ENCODE results near the gene UBE2J2. TPM values are rescaled to one million over a fixed set of nuclear protein-coding genes. Genes with fewer than 3 reads are reported as not detected.

The UBE2J2 gene
- total and polyA plus RNA-seq, 2 of the 8 experiments (the other 6 are each of a cell fraction or from before 2014, with no cell fraction given), result 33.6 to 67.9 TPM

DNA sequence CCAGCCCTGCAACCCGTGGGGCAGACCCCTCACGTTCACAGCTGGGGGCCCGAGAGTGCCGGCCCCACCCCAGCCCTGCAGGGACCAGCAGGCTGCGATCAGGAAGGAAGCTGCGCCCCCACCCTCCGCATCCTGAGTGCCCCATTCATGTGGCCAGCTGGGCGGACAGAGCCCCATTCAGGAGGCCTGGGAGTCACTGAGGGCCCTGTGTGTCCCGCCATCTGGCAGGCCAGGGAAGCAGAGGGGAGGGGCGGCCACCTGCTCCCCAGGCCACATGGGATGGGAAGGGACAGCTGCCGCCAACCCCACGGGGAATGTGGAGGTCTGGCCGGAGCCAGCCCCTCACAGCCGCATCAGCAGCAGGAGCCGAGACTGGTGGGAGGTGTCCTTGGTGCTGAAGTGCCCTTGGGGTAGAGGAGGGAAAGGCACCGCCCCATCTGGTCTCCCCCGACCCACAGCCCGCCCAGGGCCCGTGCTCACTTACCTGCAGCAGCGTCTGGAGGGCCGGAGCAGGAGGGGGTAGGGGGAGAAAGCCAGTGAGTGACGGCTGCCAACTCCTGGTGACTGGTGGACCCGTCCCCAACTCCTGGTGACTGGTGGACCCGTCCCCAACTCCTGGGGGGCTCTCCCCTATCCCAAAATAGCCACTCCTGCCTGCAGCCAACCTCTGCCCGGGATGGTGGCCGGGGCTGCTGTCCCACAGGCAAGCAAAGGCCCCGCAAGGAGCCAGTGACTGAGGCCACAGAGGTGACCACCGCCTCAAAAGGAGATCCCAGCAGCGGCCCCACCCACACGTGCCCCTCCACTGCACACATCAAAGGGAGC is 25.4 kb upstream of the UBE2J2 start (continued):
- TF ChIP-seq, protein P1, sequence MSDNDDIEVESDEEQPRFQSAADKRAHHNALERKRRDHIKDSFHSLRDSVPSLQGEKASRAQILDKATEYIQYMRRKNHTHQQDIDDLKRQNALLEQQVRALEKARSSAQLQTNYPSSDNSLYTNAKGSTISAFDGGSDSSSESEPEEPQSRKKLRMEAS (IDR thresholded peaks at IDR 0.05), result peak; percentile 59
- TF ChIP-seq SIN3A (conservative IDR thresholded peaks at IDR 0.05 in 1 of 2, IDR thresholded peaks at IDR 0.05 in 1 of 2; ENCODE audit: low read depth in 1 of 2, low read length in 2 of 2) (peak; percentile 83 to 95; a peak in 2 of 4 replicates), RBBP5 (IDR thresholded peaks at IDR 0.05; ENCODE audit: borderline replicate concordance, low read depth, low read length) (no peak), EP300 (IDR thresholded peaks at IDR 0.05; ENCODE audit: borderline replicate concordance in 1 of 2, low read depth in 2 of 2, low read length in 2 of 2) (no peak), TEAD4 (IDR thresholded peaks at IDR 0.05; ENCODE audit: low read depth, low read length) (no peak)

Data from H1 (cell line).